Measurements from ENCODE around the gene ANGEL1. TPM values are rescaled to one million over a fixed set of nuclear protein-coding genes. Genes with fewer than 3 reads are reported as not detected.

Gene ANGEL1
- total and polyA plus RNA-seq, 9 of the 15 experiments (the other 6 are each of a cell fraction or from before 2014, with no cell fraction given) = 2.1 to 22.2 (median 7.3) TPM

DNA sequence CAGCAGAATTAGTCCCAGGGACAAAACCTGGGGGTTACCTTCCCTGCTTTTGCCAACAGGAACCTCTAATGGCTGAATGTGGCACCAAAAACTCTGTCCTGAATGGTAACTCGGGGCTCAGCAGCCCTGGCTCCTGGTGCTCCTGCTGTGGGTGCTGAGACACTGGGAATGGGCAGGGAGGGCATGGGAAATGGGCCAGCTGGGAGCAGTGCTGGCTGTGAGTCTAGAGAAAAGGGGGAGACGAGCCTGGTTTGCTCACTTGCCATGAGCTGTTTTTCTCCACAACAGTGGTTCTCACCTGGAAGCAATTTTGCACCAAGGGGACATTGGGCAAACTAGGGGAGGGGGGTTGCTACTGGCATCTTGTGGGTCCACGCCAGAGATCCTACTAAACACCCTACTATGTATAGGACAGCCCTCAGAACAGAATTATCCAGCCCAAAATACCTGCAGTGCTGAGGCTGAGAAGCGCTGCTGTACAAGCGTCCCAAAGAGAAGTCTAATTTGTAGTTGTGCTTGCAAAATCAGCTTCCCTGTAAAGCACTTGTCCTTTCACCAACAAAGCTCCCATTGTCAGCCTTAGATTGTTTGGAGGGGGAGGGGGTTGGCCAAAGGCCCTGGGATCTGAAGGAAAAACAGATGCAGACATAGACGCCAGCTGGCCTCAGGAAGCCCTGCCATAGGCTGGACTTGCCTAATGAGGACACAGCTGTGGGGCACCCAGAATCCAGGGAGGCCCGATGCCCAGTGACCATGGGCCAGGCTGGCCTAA lies 17.2 kb upstream of the ANGEL1 start:
- FAIRE-seq (no peak), ATAC-seq (no peak), DNase-seq (ENCODE audit: extremely low read depth in 1 of 4, low spot score in 3 of 4) (no peak)
- Histone ChIP-seq H3K9ac (ENCODE audit: insufficient read depth in 1 of 2, low read depth in 2 of 2, low read length in 2 of 2) (no peak overlapping the region), H3K9me1 (ENCODE audit: control insufficient read depth, insufficient read depth, low read length) (no peaks in the 10 kb centered on the region), H3K27me3 (ENCODE audit: control insufficient read depth in 2 of 2, insufficient read depth in 2 of 2, low read length in 2 of 2) (peaks cover 11 to 52% of the 10 kb centered on the region in 2 experiments; a peak in 4 of 5 replicates), H3K4me1 (replicated peaks in 1 of 2; ENCODE audit: control insufficient read depth in 2 of 2, insufficient read depth in 2 of 2, low read length in 2 of 2) (no peaks in the 10 kb centered on the region), H3K9me3 (replicated peaks; ENCODE audit: control insufficient read depth, insufficient read depth, low read depth, low read length) (no peaks in the 10 kb centered on the region), H3K4me2 (ENCODE audit: insufficient read depth, low read length) (no peak overlapping the region), H3K4me3 (no peak overlapping the region), H3K36me3 (ENCODE audit: control insufficient read depth, insufficient read depth, low read length) (no peaks in the 10 kb centered on the region), H2AFZ (ENCODE audit: low read depth, low read length) (no peak overlapping the region), H4K20me1 (replicated peaks; ENCODE audit: control insufficient read depth, insufficient read depth, low read length) (no peaks in the 10 kb centered on the region), H3K27ac (ENCODE audit: extremely low read depth, low read depth, low read length) (no peak overlapping the region), H3K79me2 (ENCODE audit: control insufficient read depth, insufficient read depth, low read length) (no peaks in the 10 kb centered on the region)
- CTCF ChIA-PET (ENCODE audit: low intra/inter-chr PET ratio) = no interaction called here
- intact Hi-C loops (cut with micrococcal nuclease) (no loop called here), in situ Hi-C loops (cut with MboI) (no loop called here)
- TF ChIP-seq NBN (IDR thresholded peaks at IDR 0.05; ENCODE audit: low read depth) = no peak
- TF ChIP-seq RREB1 (CRISPR knock-in tag; IDR thresholded peaks at IDR 0.05) = no peak
- no peak for TF ChIP-seq CBFA2T3 (IDR thresholded peaks at IDR 0.05)
- BruUV-seq (replicated peaks) = no TSS peak
- WGBS (ENCODE audit: insufficient coverage, low coverage, missing lambda C conversion rate) = 0% methylated on average over 3 of the region's 7 CpGs
- POLR2A ChIA-PET = interaction anchor here (0.7 kb wide), 1 partner anchor 100 kb away, joined by 4 read pairs; no protein-coding TSS in a partner anchor

Data from K562 (cell line).